BLaER1 (cell line): ENCODE results near the gene PLXDC2.

ENCODE experiments used
- H3K27ac ChIP-seq: shearing (Covaris generic); formaldehyde crosslinking; 2 replicates; pipeline ENCODE4 v1.8.1; 2022
- H3K27me3 ChIP-seq: shearing (Covaris generic); formaldehyde crosslinking; 2 replicates; pipeline ENCODE4 v1.8.1; 2022
- H3K36me3 ChIP-seq: shearing (Covaris generic); formaldehyde crosslinking; 2 replicates; pipeline ENCODE4 v1.8.1; 2022
- H3K4me1 ChIP-seq: shearing (Covaris generic); formaldehyde crosslinking; 2 replicates; pipeline ENCODE4 v1.8.1; 2022
- H3K4me2 ChIP-seq: shearing (Covaris generic); formaldehyde crosslinking; 2 replicates; pipeline ENCODE4 v1.8.1; 2022
- H3K4me3 ChIP-seq: shearing (Covaris generic); formaldehyde crosslinking; 2 replicates; pipeline ENCODE4 v1.8.1; 2022
- H3K9ac ChIP-seq: shearing (Covaris generic); formaldehyde crosslinking; 2 replicates; pipeline ENCODE4 v1.8.1; 2022
- H3K9me3 ChIP-seq: shearing (Covaris generic); formaldehyde crosslinking; 2 replicates; pipeline ENCODE4 v1.8.1; 2022
- H4K20me1 ChIP-seq: shearing (Covaris generic); formaldehyde crosslinking; 2 replicates; pipeline ENCODE4 v1.8.1; 2022
- Cebpa-rat ChIP-seq: shearing (Covaris generic); IDR thresholded peaks from 2 replicates; pipeline ENCODE4 v1.8.1; 2022

The PLXDC2 gene

DNA sequence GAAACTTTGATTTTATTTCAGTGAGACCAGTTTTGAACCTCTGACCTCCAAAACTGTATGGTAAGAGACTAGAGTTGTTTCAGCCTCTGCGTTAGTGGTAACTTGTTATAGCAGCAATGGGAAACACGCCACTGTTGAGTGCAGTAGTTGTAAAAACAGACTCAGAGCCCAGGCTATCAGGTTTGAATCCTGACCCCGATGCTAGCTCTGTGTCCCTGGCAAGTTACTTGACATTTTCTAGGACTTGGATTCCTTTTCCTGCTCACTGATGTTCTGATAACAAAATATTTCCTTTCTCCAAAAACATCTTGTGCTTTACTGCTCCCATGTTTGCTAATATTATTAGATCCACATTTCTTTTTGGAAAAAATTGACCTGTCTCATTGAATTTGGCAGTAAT lies 131.0 kb downstream of the PLXDC2 start:
- Histone ChIP-seq H3K4me1 (peaks cover 36% of the 10 kb centered on the region), H3K36me3 (no peaks in the 10 kb centered on the region), H3K4me2 (peak overlapping the region; percentile 77), H3K4me3 (no peak overlapping the region), H3K27me3 (no peaks in the 10 kb centered on the region), H3K9ac (no peak overlapping the region), H4K20me1 (no peaks in the 10 kb centered on the region), H3K27ac (peak overlapping the region; percentile 40), H3K9me3 (no peaks in the 10 kb centered on the region)
- TF ChIP-seq Cebpa-rat: no peak

DNA sequence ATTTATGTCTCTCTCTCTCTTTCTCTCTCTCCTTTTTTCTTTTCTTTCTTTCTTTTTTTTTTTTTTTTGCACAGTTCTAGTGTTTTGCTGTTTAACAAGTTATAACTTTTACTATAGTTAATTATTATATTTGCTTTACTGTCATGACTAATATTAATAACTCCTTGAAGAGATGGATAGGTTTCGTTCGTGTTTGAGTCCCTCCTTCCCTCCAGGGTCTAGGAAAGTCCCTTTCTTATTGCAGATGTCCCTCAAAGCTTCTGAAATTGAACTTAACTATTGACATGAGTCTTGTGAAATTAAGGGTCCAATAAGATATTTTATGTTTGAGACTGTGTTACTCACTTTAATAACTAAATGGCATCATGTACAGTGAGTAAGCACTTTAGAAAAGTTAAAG lies 131.4 kb downstream of the PLXDC2 start:
- no peak overlapping the region for H3K4me3 ChIP-seq
- no peaks in the 10 kb centered on the region for H4K20me1 ChIP-seq
- peak overlapping the region; percentile 77 for H3K4me2 ChIP-seq
- H3K27ac ChIP-seq: peak overlapping the region; percentile 40; the same call in 1 of the 2 replicates
- no peak overlapping the region for H3K9ac ChIP-seq
- H3K36me3 ChIP-seq: no peaks in the 10 kb centered on the region
- no peak for TF ChIP-seq Cebpa-rat
- no peaks in the 10 kb centered on the region for H3K27me3 ChIP-seq
- H3K9me3 ChIP-seq: no peaks in the 10 kb centered on the region
- H3K4me1 ChIP-seq: peaks cover 36% of the 10 kb centered on the region

DNA sequence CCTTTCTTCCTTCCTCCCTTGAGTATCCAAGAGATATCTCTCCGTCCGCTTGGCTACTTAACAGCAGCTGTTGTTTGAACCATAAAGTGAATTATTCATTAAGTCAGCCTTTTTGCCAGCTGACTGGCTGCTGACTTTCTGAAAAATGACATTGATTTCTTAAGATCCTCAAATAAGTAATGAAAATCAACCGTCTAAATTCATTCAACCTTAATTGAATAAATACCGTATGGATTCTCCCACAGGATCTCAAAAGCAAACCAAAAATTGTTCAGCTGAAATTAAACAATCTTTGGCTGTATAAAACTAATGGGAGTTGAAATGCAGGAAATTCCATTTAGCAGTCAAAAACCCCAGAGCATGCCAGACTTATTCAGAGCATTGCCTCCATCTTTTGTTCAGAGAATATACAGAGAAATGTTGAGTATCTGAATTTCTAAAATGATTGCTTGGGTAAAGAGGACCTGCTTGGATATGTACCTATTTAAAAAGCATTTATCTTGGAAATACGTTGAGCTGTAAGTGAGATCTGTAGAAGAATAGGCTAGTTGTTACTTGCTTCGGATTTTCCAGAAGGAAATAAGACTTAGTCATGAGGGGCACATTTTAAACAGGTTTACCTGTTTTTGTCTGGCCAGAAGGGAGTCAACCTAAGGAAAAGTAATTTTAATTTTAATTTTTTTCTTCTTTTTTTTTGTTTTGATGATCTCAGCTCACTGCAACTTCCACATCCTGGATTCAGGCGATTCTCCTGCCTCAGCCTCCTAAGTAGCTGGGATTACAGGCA lies 136.2 kb downstream of the PLXDC2 start:
- Histone ChIP-seq H3K27ac (no peak overlapping the region), H3K4me1 (peaks cover 9% of the 10 kb centered on the region), H3K9ac (no peak overlapping the region), H3K4me2 (no peak overlapping the region), H3K9me3 (no peaks in the 10 kb centered on the region), H3K27me3 (no peaks in the 10 kb centered on the region), H3K4me3 (no peak overlapping the region), H3K36me3 (no peaks in the 10 kb centered on the region), H4K20me1 (no peaks in the 10 kb centered on the region)
- TF ChIP-seq Cebpa-rat: no peak

DNA sequence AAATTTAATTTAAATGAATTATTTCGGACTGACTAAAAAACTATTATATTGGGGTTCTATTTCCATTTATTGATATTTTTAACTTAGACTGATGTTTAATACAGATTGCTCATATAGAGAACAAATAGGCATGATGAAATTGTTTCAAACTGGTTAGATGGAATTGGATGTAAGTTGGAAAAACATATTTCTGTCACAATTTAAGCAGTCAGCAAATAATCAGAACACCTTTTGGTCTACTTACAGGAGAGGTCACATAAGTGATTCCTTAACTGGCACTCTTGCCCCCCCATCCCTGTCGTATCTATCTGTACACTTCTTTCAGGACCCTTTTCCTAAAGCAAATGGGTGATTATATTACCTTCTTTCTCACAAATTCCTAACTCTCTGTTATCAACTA lies 138.4 kb downstream of the PLXDC2 start:
- Histone ChIP-seq H3K27me3 (no peaks in the 10 kb centered on the region), H3K9ac (no peak overlapping the region), H4K20me1 (no peaks in the 10 kb centered on the region), H3K36me3 (no peaks in the 10 kb centered on the region), H3K4me1 (peaks cover 12% of the 10 kb centered on the region), H3K4me2 (no peak overlapping the region), H3K4me3 (no peak overlapping the region), H3K27ac (no peak overlapping the region), H3K9me3 (no peaks in the 10 kb centered on the region)
- no peak for TF ChIP-seq Cebpa-rat

- no peak overlapping the region for H3K9ac ChIP-seq
- H4K20me1 ChIP-seq: no peaks in the 10 kb centered on the region
- TF ChIP-seq Cebpa-rat: no peak
- H3K4me3 ChIP-seq: no peak overlapping the region
- no peaks in the 10 kb centered on the region for H3K27me3 ChIP-seq
- peaks cover 15% of the 10 kb centered on the region for H3K4me1 ChIP-seq
- no peak overlapping the region for H3K27ac ChIP-seq
- H3K9me3 ChIP-seq: no peaks in the 10 kb centered on the region
- no peaks in the 10 kb centered on the region for H3K36me3 ChIP-seq
- H3K4me2 ChIP-seq: no peak overlapping the region
Observed at GRCh38 chr10:19956516-19957032, 140.3 kb downstream of the PLXDC2 start.

DNA sequence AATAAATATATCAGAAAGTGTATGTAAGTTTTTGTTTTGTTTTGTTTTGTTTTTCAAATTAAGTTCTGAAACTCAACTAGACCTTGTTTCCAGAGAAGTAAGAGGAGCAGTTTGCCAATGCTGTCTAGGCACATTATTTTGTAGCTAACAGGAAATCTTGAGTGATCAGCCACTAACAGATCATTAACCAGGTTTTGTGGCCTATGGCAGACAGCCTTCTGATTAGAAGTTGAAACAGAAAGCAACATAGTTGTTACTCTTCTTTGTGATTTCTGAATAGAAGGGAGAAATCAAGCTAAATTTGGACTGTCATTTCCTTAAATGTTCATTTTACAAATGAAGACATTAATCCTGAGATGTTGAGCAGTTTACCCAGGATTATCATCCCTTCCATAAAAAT lies 142.6 kb downstream of the PLXDC2 start:
- H3K9me3 ChIP-seq: no peaks in the 10 kb centered on the region; the same call in 1 of the 2 replicates
- H3K4me2 ChIP-seq: peak overlapping the region; percentile 29; the same call in 1 of the 2 replicates
- no peaks in the 10 kb centered on the region for H3K27me3 ChIP-seq
- no peak for TF ChIP-seq Cebpa-rat
- H3K9ac ChIP-seq: no peak overlapping the region
- no peak overlapping the region for H3K4me3 ChIP-seq
- H3K4me1 ChIP-seq: peaks cover 15% of the 10 kb centered on the region
- no peaks in the 10 kb centered on the region for H3K36me3 ChIP-seq
- H3K27ac ChIP-seq: no peak overlapping the region
- H4K20me1 ChIP-seq: no peaks in the 10 kb centered on the region

DNA sequence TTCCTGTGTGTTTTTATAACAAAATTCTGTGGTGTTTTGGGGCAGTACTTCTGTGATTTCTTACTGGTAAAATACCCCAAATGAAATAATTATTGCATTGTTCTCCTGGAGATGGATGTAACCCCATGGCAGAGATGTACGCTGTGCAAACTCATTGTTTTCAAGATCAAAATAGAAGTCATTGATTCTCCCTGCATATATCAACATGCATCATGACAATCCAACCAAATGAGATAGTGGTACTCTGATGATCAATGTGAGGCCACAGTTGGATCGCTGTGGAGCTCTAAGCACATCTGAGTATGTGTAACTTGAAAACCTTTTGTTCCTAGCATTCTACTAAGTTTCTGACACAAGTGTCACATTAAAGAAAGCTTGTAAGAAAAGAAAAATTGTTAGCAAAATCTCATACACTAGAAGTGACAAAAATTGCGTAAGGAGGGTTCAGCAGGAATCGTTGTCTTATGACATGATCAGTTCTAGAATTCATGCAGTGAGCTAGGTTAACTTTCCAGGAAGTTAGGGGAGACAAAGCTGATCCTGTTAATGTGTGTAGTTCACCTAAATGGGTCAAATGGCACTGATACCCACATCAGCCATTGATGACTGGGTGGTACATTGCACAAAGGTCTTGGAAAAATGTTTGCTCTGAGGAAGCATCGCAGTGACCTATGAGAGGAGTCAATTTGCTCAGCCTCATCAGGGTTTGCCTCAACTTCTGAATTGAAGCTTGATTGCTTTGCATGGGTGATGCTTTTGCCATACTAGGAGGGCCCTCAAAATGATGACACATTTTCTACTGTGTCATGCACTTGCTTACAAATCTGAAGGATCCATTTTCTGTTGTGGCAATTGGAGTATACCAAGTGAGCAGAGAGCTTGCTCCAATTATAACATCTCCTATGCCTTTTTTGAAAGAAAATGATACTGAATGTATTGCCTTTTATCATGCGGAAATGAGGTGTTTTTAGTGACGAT lies 145.1 kb downstream of the PLXDC2 start:
- H3K4me1 ChIP-seq: peaks cover 15% of the 10 kb centered on the region
- no peak overlapping the region for H3K27ac ChIP-seq
- H3K27me3 ChIP-seq: no peaks in the 10 kb centered on the region
- no peak overlapping the region for H3K4me2 ChIP-seq
- H4K20me1 ChIP-seq: no peaks in the 10 kb centered on the region
- no peak overlapping the region for H3K4me3 ChIP-seq
- H3K9me3 ChIP-seq: no peaks in the 10 kb centered on the region; the same call in 1 of the 2 replicates
- no peak overlapping the region for H3K9ac ChIP-seq
- no peaks in the 10 kb centered on the region for H3K36me3 ChIP-seq
- no peak for TF ChIP-seq Cebpa-rat

DNA sequence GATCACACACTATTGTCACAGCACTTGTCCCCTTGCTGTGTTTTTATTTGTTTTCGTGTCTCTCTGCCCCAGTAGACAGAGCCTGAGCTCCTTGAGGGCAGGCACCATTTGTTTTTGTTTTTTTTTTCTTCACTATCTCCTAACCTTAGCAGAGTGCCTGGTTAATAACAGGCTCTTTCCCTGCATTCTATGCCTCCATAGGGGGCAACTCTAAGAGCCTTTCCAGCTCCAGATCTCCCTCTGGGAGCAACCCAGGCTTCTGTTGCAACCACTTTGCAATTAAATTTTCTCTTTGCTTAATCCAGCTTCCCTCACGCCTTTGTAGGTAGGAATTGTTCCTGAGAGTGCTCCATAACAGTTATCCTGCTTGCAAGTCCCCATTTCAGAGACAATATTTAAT lies 148.4 kb downstream of the PLXDC2 start:
- Histone ChIP-seq H3K27me3 (no peaks in the 10 kb centered on the region), H3K36me3 (no peaks in the 10 kb centered on the region), H3K27ac (no peak overlapping the region), H3K9me3 (no peaks in the 10 kb centered on the region; the same call in 1 of the 2 replicates), H3K9ac (no peak overlapping the region), H3K4me3 (no peak overlapping the region), H4K20me1 (no peaks in the 10 kb centered on the region), H3K4me1 (peaks cover 3% of the 10 kb centered on the region), H3K4me2 (no peak overlapping the region)
- no peak for TF ChIP-seq Cebpa-rat

- no peak for TF ChIP-seq Cebpa-rat
Observed at GRCh38 chr10:19966751-19967150, 150.5 kb downstream of the PLXDC2 start.

More at GRCh38 chr10:19966751-19967150, 150.5 kb downstream of the PLXDC2 start:
- Histone ChIP-seq H3K4me3 (no peak overlapping the region), H4K20me1 (no peaks in the 10 kb centered on the region), H3K27me3 (no peaks in the 10 kb centered on the region), H3K4me1 (no peaks in the 10 kb centered on the region), H3K36me3 (no peaks in the 10 kb centered on the region), H3K9ac (no peak overlapping the region), H3K9me3 (no peaks in the 10 kb centered on the region; the same call in 1 of the 2 replicates), H3K27ac (no peak overlapping the region), H3K4me2 (no peak overlapping the region)
